GM12875 (cell line): Measurements from ENCODE around the gene D2HGDH.
"Not testable (repeated sequence)": the region's sequence is repeated elsewhere in the genome, so short reads cannot be mapped to it uniquely, and the experiment has no call there.

Experiments used
- H3K4me3 ChIP-seq: one replicate; pipeline ENCODE4 v1.5.1; 2011; ENCODE audit warnings: low read depth, low read length, control low read depth
- TF ChIP-seq, protein P1 (sequence below): IDR thresholded peaks from 2 replicates; pipeline ENCODE4 v1.5.1; 2011; ENCODE audit warnings: low read depth, mild to moderate bottlenecking, control low read depth, inconsistent platforms, low read length, moderate library complexity, borderline replicate concordance; ENCODE audit not compliant: insufficient read depth

Gene D2HGDH

DNA sequence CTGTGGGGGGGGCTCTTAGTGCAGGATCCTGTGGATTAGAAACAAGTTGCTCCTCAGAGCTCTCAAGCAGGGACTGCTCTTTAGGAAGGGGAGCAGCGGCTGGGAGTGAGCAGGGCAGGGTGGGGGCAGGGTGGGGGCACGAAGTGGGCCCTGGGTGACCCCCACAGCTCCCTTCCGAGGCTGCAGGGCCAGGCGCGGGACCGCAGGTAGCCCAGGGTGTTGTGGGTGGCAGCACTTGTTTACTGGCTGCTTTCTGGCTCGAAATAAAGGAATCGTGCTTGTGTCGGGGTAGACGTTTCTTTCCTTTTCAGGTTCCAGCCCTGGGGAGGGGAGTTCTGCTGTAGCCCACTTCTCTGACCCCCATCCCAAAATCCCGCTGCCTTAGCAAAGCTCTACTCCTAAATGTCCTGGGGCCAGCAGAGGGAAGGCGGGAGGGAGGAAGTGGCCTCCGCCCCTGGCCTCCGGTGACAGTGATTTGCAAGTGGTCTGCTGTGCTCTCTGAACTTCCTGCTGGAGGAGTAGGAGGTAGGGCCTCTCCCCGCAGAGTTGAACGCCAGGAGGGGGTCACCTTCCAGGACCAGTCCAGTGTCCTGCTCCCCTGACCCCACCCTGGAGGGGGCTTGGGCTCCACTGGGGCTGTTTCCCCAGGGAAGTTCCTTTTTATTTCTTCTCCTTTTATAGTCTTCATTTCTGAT lies 82.8 kb downstream of the D2HGDH start:
- no peak overlapping the region for H3K4me3 ChIP-seq

DNA sequence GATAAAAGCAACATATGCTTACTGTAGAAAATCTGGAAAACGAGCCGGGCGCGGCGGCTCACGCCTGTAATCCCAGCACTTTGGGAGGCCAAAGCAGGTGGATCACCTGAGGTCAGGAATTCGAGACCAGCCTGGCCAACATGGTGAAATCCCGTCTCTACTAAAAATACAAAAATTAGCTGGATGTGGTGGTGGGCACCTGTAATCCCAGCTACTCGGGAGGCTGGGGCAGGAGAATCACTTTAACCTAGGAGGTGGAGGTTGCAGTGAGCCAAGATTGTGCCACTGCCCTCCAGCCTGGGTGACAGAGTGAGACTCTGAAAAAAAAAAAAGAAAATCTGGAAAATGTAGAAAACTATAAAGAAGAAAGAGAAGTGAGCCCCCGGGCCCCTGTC lies 83.4 kb downstream of the D2HGDH start:
- not testable (repeated sequence) for H3K4me3 ChIP-seq

More for the DNA sequence above, 82.8 kb downstream of the D2HGDH start:
- TF ChIP-seq, protein P1, sequence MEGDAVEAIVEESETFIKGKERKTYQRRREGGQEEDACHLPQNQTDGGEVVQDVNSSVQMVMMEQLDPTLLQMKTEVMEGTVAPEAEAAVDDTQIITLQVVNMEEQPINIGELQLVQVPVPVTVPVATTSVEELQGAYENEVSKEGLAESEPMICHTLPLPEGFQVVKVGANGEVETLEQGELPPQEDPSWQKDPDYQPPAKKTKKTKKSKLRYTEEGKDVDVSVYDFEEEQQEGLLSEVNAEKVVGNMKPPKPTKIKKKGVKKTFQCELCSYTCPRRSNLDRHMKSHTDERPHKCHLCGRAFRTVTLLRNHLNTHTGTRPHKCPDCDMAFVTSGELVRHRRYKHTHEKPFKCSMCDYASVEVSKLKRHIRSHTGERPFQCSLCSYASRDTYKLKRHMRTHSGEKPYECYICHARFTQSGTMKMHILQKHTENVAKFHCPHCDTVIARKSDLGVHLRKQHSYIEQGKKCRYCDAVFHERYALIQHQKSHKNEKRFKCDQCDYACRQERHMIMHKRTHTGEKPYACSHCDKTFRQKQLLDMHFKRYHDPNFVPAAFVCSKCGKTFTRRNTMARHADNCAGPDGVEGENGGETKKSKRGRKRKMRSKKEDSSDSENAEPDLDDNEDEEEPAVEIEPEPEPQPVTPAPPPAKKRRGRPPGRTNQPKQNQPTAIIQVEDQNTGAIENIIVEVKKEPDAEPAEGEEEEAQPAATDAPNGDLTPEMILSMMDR, result no peak
